Rectal smooth muscle tissue (tissue), 1 donor: Measurements from ENCODE around the gene DOHH.

Experiments
- H3K27ac ChIP-seq: one replicate; pipeline ENCODE4 v1.7.0; 2013; ENCODE audit warnings: low read depth, low read length, inconsistent platforms
- H3K27me3 ChIP-seq: one replicate; pipeline ENCODE4 v1.7.0; 2013; ENCODE audit warnings: low read length; ENCODE audit not compliant: control insufficient read depth, insufficient read depth
- H3K36me3 ChIP-seq: one replicate; pipeline ENCODE4 v1.7.0; 2013; ENCODE audit warnings: low read length; ENCODE audit not compliant: control insufficient read depth, insufficient read depth
- H3K4me1 ChIP-seq: one replicate; pipeline ENCODE4 v1.7.0; 2013; ENCODE audit warnings: low read length; ENCODE audit not compliant: control insufficient read depth, insufficient read depth
- H3K4me3 ChIP-seq: one replicate; pipeline ENCODE4 v1.7.0; 2013; ENCODE audit warnings: low read length
- H3K9ac ChIP-seq: one replicate; pipeline ENCODE4 v1.7.0; 2013; ENCODE audit warnings: low read length

DOHH gene

DNA sequence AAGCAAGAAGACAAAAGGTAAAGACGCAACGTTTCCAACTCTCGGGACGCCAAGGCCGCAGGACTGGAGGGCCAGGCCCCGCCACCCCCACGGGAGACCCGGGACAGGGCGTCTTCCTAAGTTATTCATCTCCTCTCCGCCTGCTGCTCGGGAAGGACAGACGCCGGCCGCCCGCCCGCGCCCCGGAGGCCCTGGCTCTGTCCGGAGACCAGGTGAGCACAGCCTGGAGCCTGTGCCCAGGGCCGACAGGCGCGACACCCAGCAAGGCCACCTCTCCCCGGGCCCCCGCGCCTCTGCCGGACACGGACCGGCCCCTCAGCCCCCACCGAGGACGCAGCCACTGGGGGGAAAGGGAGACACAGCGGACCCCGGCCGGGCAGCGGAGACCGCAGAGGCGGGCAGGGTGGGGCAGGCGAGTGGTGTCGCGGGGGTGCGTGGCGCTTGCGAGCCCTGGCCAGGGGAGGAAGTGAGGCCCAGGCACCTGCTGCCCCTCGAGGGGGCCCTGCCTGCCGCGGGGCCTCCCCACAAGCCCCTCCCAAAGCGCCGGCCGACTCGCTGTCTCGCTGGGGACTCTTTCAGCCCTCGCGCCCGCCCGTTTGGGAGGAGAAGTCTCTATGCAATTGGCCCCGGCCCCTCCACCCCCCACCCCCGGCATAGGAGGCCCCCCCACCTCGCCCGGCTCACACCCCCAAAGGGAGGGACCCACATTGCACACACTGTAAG lies 37.3 kb downstream of the DOHH start:
- no peak overlapping the region for H3K4me3 ChIP-seq
- H3K36me3 ChIP-seq, result peaks cover 3% of the 10 kb centered on the region
- H3K27me3 ChIP-seq, result no peaks in the 10 kb centered on the region
- H3K9ac ChIP-seq, result no peak overlapping the region
- peak overlapping the region; percentile 61 for H3K27ac ChIP-seq
- peaks cover 32% of the 10 kb centered on the region for H3K4me1 ChIP-seq

DNA sequence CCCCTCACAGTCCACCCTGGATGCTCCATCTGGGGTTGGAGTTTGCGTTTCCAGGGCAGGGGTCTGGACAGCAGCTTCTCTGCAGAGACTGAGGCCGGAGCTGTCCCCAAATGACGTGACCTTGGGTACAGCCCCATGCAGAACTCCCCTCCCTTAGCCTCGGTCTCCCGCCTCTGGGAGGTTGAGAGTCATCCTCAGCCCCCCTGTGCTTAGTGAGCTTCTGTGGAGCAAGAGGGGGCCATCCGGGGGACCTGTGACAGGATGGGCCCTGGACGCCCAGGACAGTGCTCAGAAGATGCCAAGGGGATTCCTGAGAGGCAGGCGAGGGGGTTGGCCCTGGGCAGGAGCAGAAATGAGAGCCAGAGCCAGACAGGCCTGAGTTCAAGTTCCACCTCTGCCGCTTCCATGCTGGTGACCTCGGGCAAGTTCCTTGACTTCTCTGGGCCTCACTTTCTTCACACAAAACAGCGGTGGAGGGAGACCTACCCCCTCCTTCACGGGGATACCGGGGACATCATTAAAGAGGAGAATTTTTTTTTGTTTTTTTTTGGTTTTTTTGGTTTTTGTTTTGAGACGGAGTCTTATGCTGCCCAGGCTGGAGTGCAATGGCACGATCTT lies 40.4 kb downstream of the DOHH start:
- no peak overlapping the region for H3K4me3 ChIP-seq
- peak overlapping the region; percentile 70 for H3K27ac ChIP-seq
- peaks cover 41% of the 10 kb centered on the region for H3K4me1 ChIP-seq

DNA sequence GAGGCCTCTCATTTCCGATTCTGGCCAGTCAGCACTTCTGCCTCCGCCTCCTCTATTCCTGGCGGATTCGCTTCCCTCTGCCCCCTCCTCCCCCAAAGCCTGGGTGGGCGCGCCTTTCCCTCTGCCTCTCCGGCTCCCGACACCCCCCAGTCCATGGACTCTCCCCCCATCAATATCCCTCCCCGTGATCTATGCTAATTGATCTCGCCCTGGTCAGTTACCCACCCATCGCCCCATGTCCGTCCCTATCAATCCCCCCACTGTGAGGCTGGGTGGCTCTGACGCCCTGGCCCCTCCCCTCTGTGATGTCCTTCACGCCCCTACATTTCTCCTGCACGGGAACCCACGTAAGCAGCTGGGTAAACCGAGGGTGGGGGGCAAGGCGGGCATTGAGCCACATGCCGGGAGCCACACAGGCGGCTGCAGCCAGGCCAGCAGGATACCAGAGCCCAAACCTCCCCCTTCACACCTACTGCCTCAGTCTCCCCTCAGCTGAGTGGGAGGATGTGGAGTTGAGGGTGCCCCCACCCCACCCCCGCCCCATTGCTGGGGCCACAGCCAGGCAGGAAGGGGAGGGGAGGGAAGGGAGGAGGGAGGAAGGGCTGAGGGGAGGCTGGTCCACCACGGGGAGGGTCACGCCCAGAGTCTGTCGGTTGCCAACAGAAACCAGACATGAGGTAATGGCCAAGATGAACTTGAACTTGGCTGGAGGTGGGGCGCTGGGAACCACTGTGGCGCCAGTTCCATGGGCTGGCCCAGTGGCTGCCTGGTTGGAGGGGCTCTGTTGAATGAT lies 41.2 kb downstream of the DOHH start:
- peaks cover 4% of the 10 kb centered on the region for H3K36me3 ChIP-seq
- H3K4me1 ChIP-seq, result peaks cover 41% of the 10 kb centered on the region
- H3K9ac ChIP-seq, result no peak overlapping the region
- peak overlapping the region; percentile 70 for H3K27ac ChIP-seq
- no peaks in the 10 kb centered on the region for H3K27me3 ChIP-seq
- peak overlapping the region; percentile 21 for H3K4me3 ChIP-seq

More for the DNA sequence above, 40.4 kb downstream of the DOHH start:
- H3K36me3 ChIP-seq, result peaks cover 3% of the 10 kb centered on the region
- H3K9ac ChIP-seq, result no peak overlapping the region
- H3K27me3 ChIP-seq, result no peaks in the 10 kb centered on the region

DNA sequence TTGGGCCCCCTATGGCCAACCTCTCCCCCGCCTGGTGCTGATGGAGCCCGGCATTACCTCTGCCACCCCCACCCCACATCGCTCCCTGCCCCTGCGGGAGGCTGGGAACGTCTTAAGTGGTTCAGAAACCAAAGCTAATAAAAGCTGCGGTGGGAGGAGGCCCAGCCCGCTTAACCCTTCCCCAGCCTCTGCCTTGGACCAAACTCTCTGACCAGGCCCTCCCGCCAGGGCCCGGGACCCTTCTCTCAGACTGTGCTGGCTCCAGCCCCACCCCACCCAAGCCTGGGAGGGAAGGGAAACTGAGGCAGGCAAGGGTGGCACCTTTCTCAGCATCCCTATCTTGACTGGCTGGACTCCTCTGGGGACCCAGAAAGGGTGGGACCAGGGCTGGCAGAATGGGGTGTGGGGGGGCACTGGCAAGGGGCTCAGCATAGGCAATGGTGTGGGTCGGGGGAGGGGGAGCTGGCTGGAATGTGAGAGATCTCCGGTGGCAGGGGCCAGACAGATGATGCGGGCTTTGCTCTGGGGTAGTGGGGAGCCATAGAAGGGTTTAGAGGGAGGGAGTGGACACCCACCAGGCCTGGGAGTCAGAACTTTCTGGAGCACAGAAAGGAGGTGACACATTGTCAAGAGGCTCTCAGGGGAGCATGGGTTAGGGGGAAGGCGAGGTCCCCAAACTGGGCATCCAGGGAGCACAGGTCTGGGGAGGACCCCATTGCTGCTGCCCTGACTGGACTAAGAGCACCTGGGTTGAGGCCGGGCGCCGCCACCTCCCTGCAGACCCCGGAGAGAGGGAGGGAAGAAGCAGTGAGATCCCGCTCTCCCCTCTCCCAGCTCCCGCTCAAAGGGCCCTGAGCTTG lies 42.0 kb downstream of the DOHH start:
- H3K4me1 ChIP-seq, result peaks cover 38% of the 10 kb centered on the region
- peaks cover 10% of the 10 kb centered on the region for H3K36me3 ChIP-seq
- H3K27ac ChIP-seq, result peak overlapping the region; percentile 70
- H3K27me3 ChIP-seq, result no peaks in the 10 kb centered on the region
- H3K4me3 ChIP-seq, result peak overlapping the region; percentile 15
- no peak overlapping the region for H3K9ac ChIP-seq

DNA sequence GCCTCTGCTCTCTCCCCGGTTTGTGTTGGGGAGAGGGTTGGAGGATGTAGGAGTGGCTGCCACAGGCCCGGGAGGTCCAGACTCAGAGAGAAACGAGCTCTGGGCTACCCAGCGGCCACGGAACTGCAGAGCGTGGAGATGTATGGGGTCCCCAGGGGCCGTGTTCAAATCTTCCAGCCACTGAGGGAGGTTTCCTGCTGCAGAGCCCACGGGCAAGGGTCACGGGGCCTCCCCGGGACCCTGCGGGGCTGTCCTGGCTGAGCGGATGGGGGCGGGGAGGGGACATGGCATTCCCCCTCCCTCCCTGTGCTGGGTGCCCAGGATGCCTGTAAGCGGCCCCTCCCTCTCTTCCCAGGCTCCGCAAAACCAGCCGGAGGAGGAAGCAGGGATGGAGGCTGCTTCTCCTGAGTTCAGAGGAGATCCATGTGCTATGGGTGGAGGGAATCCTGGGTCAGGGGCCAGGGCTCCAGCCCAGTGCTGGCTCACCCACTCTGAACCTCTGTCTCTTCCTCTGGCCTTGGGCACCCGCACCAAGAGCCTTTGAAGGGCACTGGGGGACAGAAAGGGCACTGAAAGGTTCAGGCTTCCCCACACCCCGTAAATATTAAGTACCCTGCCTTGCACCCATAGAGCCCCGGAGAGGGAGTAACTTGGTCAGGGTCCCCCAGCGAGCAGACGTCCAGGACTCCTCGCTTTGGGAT lies 42.8 kb downstream of the DOHH start:
- Histone ChIP-seq H3K9ac (no peak overlapping the region), H3K36me3 (peaks cover 12% of the 10 kb centered on the region)

DNA sequence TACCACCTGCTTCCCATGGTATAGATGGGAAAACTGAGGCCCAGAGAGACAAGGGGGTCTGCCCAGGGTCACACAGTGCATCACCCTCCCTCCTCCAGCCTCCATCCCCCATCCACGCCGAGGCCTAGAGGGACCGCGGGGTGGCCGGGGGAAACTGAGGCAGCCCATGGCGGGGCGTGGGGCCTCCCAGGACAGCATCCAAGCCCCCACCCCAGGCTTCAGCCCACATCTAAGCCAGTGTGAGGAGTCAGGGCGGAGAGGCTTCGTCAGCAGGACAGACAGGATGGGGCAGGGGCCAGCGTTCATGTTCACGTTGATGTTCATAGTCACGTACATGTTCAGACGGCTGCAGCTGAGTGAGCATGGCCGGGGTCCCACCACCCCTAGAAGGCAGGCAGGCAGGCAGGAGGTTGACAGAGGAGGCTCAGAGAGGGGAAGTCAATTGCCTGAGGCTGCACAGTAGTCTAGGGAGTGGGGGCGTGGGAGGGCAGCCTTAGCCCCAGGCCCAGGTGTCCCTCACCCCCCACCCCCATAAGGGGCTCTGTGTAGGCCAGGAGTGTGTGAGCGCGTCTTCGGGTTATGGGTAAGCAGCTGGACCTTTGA lies 43.4 kb downstream of the DOHH start:
- Histone ChIP-seq H3K36me3 (peaks cover 18% of the 10 kb centered on the region), H3K4me1 (peaks cover 38% of the 10 kb centered on the region), H3K27me3 (no peaks in the 10 kb centered on the region), H3K4me3 (no peak overlapping the region), H3K27ac (peak overlapping the region; percentile 70), H3K9ac (no peak overlapping the region)

More for the DNA sequence above, 42.8 kb downstream of the DOHH start:
- no peak overlapping the region for H3K4me3 ChIP-seq
- peaks cover 38% of the 10 kb centered on the region for H3K4me1 ChIP-seq
- H3K27me3 ChIP-seq, result no peaks in the 10 kb centered on the region
- H3K27ac ChIP-seq, result peak overlapping the region; percentile 70

DNA sequence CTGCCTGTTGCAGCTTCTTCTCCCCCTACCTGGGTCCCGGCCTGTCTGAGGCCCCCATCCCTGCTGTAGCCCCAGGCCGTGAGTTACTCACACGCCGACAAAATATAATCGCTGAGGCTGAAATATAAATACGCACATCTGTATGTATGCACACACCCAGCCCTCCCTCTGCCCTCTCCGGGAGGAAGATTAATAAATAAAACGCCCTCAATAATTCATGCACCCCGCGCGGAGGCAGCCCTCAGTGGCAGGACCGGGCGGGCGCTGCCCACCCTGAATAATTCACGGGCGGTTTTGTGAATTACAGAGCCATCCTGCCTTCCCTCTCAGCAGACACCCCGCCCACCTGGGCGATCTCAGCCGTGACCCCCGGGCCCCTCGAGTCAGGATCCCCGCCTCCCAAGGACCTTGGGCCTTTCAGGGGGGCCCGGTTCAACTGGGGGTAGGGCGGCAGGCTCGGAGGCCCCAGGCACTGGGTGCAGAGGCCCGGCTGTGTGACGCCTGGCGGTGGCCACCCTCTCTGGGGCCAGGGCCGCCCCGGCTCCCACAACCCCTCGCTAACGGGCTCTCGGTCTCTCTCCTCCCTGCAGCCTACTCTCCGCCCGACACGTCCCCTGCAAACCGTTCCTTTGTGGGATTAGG lies 44.4 kb downstream of the DOHH start:
- peaks cover 18% of the 10 kb centered on the region for H3K36me3 ChIP-seq
- peak overlapping the region; percentile 19 for H3K27ac ChIP-seq
- H3K4me1 ChIP-seq, result peaks cover 40% of the 10 kb centered on the region
- no peaks in the 10 kb centered on the region for H3K27me3 ChIP-seq
- no peak overlapping the region for H3K4me3 ChIP-seq
- no peak overlapping the region for H3K9ac ChIP-seq

DNA sequence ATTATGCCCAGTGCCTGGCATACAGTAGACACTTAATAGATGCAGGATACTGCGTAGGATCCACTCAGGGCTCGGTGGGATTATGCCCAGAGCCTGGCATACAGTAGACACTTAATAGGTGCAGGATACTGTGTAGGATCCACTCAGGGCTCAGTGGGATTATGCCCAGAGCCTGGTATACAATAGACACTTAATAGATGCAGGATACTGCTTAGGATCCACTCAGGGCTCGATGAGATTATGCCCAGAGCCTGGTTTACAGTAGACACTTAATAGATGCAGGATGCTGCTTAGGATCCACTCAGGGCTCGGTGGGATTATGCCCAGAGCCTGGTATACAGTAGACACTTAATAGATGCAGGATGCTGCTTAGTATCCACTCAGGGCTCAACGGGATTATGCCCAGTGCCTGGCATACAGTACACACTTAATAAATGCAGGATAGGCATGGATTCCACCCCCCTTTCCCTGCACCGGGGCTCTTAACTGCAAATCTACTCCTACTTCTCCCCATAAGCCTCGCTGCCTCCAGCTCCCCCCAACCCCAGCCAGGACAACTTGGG lies 45.0 kb downstream of the DOHH start:
- Histone ChIP-seq H3K27ac (peak overlapping the region; percentile 19), H3K27me3 (no peaks in the 10 kb centered on the region), H3K4me1 (peaks cover 45% of the 10 kb centered on the region), H3K36me3 (peaks cover 23% of the 10 kb centered on the region), H3K9ac (no peak overlapping the region), H3K4me3 (no peak overlapping the region)

DNA sequence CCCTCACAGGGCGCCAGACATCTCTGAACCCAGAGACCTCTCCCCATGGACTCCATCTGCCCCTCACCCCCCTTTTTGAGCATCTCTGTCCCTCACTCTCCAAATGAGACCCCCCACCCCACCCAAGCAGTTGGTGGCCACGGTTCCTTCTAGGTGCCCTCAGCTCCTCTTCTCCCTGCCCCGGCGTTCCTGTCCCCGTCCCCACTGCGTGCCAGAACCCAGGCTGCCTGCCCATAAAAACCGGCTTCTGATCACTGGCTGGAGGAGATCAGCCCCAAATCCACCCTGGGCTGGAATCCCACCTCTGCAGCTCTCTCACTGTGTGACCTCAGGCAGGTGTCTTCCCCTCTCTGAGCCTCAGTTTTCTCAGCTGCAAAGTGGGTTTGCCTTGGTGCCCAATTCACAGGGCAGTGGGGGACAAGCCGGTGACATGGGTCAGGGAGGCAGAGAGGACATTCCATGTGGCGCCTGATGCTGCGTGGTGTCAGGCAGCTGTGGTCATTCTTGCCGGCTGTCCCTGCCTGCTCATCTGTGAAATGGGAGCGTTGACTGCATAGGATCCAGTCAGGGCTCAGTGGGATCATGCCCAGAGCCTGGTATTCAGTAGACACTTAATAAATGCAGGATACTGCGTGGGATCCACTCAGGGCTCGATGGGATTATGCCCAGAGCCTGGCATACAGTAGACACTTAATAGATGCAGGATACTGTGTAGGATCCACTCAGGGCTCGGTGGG lies 45.6 kb downstream of the DOHH start:
- Histone ChIP-seq H3K27me3 (no peaks in the 10 kb centered on the region), H3K9ac (no peak overlapping the region), H3K4me1 (peaks cover 40% of the 10 kb centered on the region), H3K27ac (no peak overlapping the region), H3K4me3 (no peak overlapping the region), H3K36me3 (peaks cover 21% of the 10 kb centered on the region)

DNA sequence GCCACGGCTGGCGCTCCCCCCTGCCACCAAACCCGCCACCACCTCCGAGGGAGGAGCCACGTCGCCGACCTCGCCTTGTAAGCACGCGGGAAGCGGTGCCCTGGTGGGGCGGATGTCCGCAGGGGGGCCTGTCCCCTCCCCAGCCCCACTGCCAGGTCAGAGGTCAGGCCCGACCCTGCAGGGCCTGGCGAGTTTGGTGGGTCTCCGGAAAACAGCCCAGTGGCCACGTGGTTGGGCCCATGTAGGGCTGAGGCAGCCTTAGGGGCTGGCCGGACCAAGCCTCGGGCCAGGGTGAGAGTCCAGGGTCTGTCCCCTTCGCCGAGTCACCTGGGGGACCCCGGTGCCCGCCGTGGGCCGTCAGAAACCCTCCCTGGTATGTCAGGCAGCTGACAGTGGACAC lies 46.6 kb downstream of the DOHH start:
- H3K27ac ChIP-seq, result peak overlapping the region; percentile 24
- H3K9ac ChIP-seq, result no peak overlapping the region
- no peak overlapping the region for H3K4me3 ChIP-seq
- peaks cover 24% of the 10 kb centered on the region for H3K36me3 ChIP-seq
- H3K4me1 ChIP-seq, result peaks cover 31% of the 10 kb centered on the region
- H3K27me3 ChIP-seq, result no peaks in the 10 kb centered on the region
